Caco-2 (cell line): ENCODE results near the gene FAM117B. TPM values are rescaled to one million over a fixed set of nuclear protein-coding genes. Genes with fewer than 3 reads are reported as not detected.

Experiments used
- BruUV-seq: library from RNA; stranded (reverse); fragments of 400-500 nt; replicated peaks from 2 replicates; lab custom pipeline; 2021; lab: Mats Ljungman, UMichigan
- CTCF ChIA-PET: fragments of 300-600 bp; sonication (Branson Sonifier 250); formaldehyde crosslinking; loops from one replicate; lab custom pipeline; 2022; ENCODE audit warnings: antibody characterized with exemption; lab: Charles Lee
- POLR2A ChIA-PET: fragments of 300-600 bp; sonication (Branson Sonifier 250); formaldehyde crosslinking; loops from one replicate; lab custom pipeline; 2022; ENCODE audit warnings: antibody characterized with exemption; lab: Charles Lee
- DNase-seq, 2 experiments: peaks; one replicate each; pipeline versions ENCODE4 v3.0.0 to v3.0.0-alpha.2; 2020 to 2022
- H3K27me3 ChIP-seq: replicated peaks from 2 replicates; pipeline ENCODE4 v1.6.0; 2011; ENCODE audit warnings: low read length; ENCODE audit not compliant: control insufficient read depth, insufficient read depth
- H3K36me3 ChIP-seq: 2 replicates; pipeline ENCODE4 v1.5.1; 2011; ENCODE audit warnings: low read length; ENCODE audit not compliant: control insufficient read depth, insufficient read depth
- H3K4me1 ChIP-seq: fragments of 250-450 bp; sonication (Bioruptor Pico); 2 replicates; pipeline ENCODE4 v1.5.1; 2020; ENCODE audit warnings: mild to moderate bottlenecking
- H3K4me3 ChIP-seq: 2 replicates; pipeline ENCODE4 v1.5.1; 2011; ENCODE audit warnings: low read depth, mild to moderate bottlenecking, control low read depth, low read length
- H3K9me3 ChIP-seq: fragments of 250-450 bp; sonication (Bioruptor Pico); 2 replicates; pipeline ENCODE4 v1.5.1; 2020; ENCODE audit warnings: mild to moderate bottlenecking, moderate library complexity
- H3K27ac Mint-ChIP-seq: one replicate; pipeline ENCODE4 v1.8.0; 2022; ENCODE audit warnings: mixed read lengths; ENCODE audit not compliant: unreplicated experiment
- H3K27me3 Mint-ChIP-seq: one replicate; pipeline ENCODE4 v1.8.0; 2022; ENCODE audit warnings: mixed read lengths; ENCODE audit not compliant: insufficient read depth, unreplicated experiment
- H3K36me3 Mint-ChIP-seq: one replicate; pipeline ENCODE4 v1.8.0; 2022; ENCODE audit warnings: mild to moderate bottlenecking, mixed read lengths; ENCODE audit not compliant: insufficient read depth, unreplicated experiment
- H3K4me1 Mint-ChIP-seq: one replicate; pipeline ENCODE4 v1.8.0; 2022; ENCODE audit warnings: low read depth, mixed read lengths; ENCODE audit not compliant: unreplicated experiment
- H3K4me3 Mint-ChIP-seq: one replicate; pipeline ENCODE4 v1.8.0; 2022; ENCODE audit warnings: mild to moderate bottlenecking, moderate library complexity, mixed read lengths; ENCODE audit not compliant: unreplicated experiment
- H3K9me3 Mint-ChIP-seq: one replicate; pipeline ENCODE4 v1.8.0; 2022; ENCODE audit warnings: mixed read lengths; ENCODE audit not compliant: unreplicated experiment
- intact Hi-C: fragments of 100-400 bp; cut with micrococcal nuclease; formaldehyde crosslinking; loops from one replicate; pipeline ENCODE4 v1.10.0; 2022; ENCODE audit not compliant: unreplicated experiment
- total RNA-seq: library from RNA; stranded (reverse); gene quantifications from 2 replicates; pipeline ENCODE4 v1.2.3, GENCODE V29; 2022
- TF ChIP-seq, protein P1 (sequence below), 2 experiments: fragments of 200-600 bp in 1 of 2; IDR thresholded peaks; 1 replicate in 1 of 2; 2 replicates in 1 of 2; pipeline versions ENCODE4 v1.5.1 to v1.8.0; 2011 to 2022; ENCODE audit warnings: antibody characterized with exemption in 1 of 2, control low read depth in 1 of 2, inconsistent platforms in 1 of 2, low read depth in 1 of 2, low read length in 1 of 2, mild to moderate bottlenecking in 1 of 2, moderate library complexity in 1 of 2; ENCODE audit not compliant: insufficient read depth in 1 of 2, severe bottlenecking in 1 of 2, unreplicated experiment in 1 of 2

The FAM117B gene
- total RNA-seq, 1 experiment from 2014 or later, result 9.8 TPM

DNA sequence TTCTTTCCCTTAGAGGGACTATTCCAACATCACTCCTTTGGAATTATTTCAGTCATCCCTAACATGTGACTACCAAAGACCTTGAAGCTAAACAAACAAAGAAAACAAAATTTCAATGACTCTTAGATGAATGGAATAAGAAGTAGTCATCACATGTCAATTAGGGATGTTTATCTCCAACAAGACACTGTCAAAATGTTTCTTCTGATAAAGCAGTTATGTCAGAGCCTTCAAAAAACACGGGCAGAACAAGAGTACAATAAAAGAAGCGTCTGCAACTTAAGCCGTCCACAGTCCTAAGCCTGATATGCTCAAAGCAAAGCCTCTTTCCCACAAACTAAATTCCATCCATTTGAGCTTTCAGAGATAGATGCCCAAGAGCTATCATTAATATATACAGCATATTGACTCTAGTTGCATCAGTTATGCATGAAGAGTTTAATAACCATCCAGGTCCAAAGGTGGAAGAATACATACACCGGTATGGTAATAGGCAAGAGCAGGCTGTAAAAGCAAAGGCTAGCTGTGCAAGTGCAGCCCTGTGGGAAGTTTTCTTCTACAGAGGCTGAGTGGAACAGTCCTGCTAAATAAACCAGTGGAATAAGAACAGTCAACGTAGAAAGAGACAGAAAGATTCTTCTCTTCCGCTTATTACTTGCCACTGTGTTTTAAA is 138.7 kb downstream of the FAM117B start:
- no peaks in the 10 kb centered on the region for H3K4me1 ChIP-seq
- H3K36me3 ChIP-seq, result no peaks in the 10 kb centered on the region
- TF ChIP-seq, protein P1, sequence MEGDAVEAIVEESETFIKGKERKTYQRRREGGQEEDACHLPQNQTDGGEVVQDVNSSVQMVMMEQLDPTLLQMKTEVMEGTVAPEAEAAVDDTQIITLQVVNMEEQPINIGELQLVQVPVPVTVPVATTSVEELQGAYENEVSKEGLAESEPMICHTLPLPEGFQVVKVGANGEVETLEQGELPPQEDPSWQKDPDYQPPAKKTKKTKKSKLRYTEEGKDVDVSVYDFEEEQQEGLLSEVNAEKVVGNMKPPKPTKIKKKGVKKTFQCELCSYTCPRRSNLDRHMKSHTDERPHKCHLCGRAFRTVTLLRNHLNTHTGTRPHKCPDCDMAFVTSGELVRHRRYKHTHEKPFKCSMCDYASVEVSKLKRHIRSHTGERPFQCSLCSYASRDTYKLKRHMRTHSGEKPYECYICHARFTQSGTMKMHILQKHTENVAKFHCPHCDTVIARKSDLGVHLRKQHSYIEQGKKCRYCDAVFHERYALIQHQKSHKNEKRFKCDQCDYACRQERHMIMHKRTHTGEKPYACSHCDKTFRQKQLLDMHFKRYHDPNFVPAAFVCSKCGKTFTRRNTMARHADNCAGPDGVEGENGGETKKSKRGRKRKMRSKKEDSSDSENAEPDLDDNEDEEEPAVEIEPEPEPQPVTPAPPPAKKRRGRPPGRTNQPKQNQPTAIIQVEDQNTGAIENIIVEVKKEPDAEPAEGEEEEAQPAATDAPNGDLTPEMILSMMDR (IDR thresholded peaks at IDR 0.05; ENCODE audit: insufficient read depth in 1 of 2, low read depth in 1 of 2, low read length in 1 of 2, severe bottlenecking in 1 of 2, unreplicated experiment in 1 of 2), result no peak
- intact Hi-C loops, result no loop called here
- Mint-ChIP-seq H3K4me1 (peaks cover 7% of the 10 kb centered on the region), H3K4me3 (no peak overlapping the region), H3K27me3 (no peaks in the 10 kb centered on the region), H3K9me3 (no peaks in the 10 kb centered on the region), H3K36me3 (no peaks in the 10 kb centered on the region), H3K27ac (no peak overlapping the region)
- no peaks in the 10 kb centered on the region for H3K27me3 ChIP-seq
- H3K4me3 ChIP-seq, result no peak overlapping the region
- DNase-seq, result peak in 1 of 2 experiments; percentile 24
- H3K9me3 ChIP-seq, result no peaks in the 10 kb centered on the region
- ChIA-PET POLR2A (no interaction called here), CTCF (interaction anchor here (0.6 kb wide), 1 partner anchor 28 kb away, joined by 3 read pairs; no protein-coding TSS in a partner anchor)
- no TSS peak for BruUV-seq

- H3K4me1 ChIP-seq, result no peaks in the 10 kb centered on the region
- no peaks in the 10 kb centered on the region for H3K36me3 Mint-ChIP-seq
- POLR2A ChIA-PET, result no interaction called here
- H3K27me3 ChIP-seq, result no peaks in the 10 kb centered on the region
- DNase-seq, result no peak
- no peak overlapping the region for H3K27ac Mint-ChIP-seq
- no peaks in the 10 kb centered on the region for H3K36me3 ChIP-seq
- CTCF ChIA-PET, result no interaction called here
- H3K9me3 ChIP-seq, result no peaks in the 10 kb centered on the region
- H3K27me3 Mint-ChIP-seq, result no peaks in the 10 kb centered on the region
- no peak overlapping the region for H3K4me3 ChIP-seq
- H3K4me1 Mint-ChIP-seq, result peaks cover 7% of the 10 kb centered on the region
- no peak overlapping the region for H3K4me3 Mint-ChIP-seq
- H3K9me3 Mint-ChIP-seq, result no peaks in the 10 kb centered on the region
- TF ChIP-seq, protein P1 (IDR thresholded peaks at IDR 0.05; ENCODE audit: insufficient read depth in 1 of 2, low read depth in 1 of 2, low read length in 1 of 2, severe bottlenecking in 1 of 2, unreplicated experiment in 1 of 2), result no peak
- BruUV-seq, result no TSS peak
- intact Hi-C loops, result no loop called here
These were observed 139.3 kb downstream of the FAM117B start for GRCh38 chr2:202774104-202774503.

GRCh38 chr2:202778217-202778616 is 143.4 kb downstream of the FAM117B start:
- H3K4me1 ChIP-seq, result no peaks in the 10 kb centered on the region
- Mint-ChIP-seq H3K4me3 (no peak overlapping the region), H3K9me3 (no peaks in the 10 kb centered on the region), H3K27me3 (no peaks in the 10 kb centered on the region), H3K4me1 (peaks cover 6% of the 10 kb centered on the region), H3K27ac (no peak overlapping the region), H3K36me3 (no peaks in the 10 kb centered on the region)
- ChIA-PET POLR2A (no interaction called here), CTCF (no interaction called here)
- H3K27me3 ChIP-seq, result no peaks in the 10 kb centered on the region
- BruUV-seq, result no TSS peak
- TF ChIP-seq, protein P1 (IDR thresholded peaks at IDR 0.05; ENCODE audit: insufficient read depth in 1 of 2, low read depth in 1 of 2, low read length in 1 of 2, severe bottlenecking in 1 of 2, unreplicated experiment in 1 of 2), result no peak
- no peaks in the 10 kb centered on the region for H3K9me3 ChIP-seq
- no peak overlapping the region for H3K4me3 ChIP-seq
- intact Hi-C loops, result no loop called here
- no peaks in the 10 kb centered on the region for H3K36me3 ChIP-seq
- no peak for DNase-seq
